HCT116 (cell line): ENCODE results near the gene TEF.

ENCODE experiments used
- EGR1 ChIP-seq: IDR thresholded peaks from 2 replicates; pipeline ENCODE4 v1.6.1; 2012; ENCODE audit warnings: low read depth
- ELF1 ChIP-seq: IDR thresholded peaks from 2 replicates; pipeline ENCODE4 v1.6.1; 2012; ENCODE audit warnings: low read depth, borderline replicate concordance
- EZH2phosphoT487 ChIP-seq: fragments of 200-600 bp; IDR thresholded peaks from 2 replicates; pipeline ENCODE4 v1.6.1; 2018; ENCODE audit warnings: antibody characterized with exemption, borderline replicate concordance
- FOSL1 ChIP-seq: IDR thresholded peaks from 2 replicates; pipeline ENCODE4 v1.6.1; 2012; ENCODE audit warnings: low read depth
- JUND ChIP-seq: IDR thresholded peaks from 2 replicates; pipeline ENCODE4 v1.6.1; 2012
- POLR2A ChIP-seq: IDR thresholded peaks from 2 replicates; pipeline ENCODE4 v1.7.0; 2011; ENCODE audit warnings: borderline replicate concordance; ENCODE audit not compliant: insufficient read depth, insufficient read length; ENCODE audit errors: extremely low read depth
- POLR2AphosphoS5 ChIP-seq: IDR thresholded peaks from 2 replicates; pipeline ENCODE4 v1.6.1; 2011; ENCODE audit warnings: mild to moderate bottlenecking, low read depth, low read length, moderate library complexity
- REST ChIP-seq: IDR thresholded peaks from 2 replicates; pipeline ENCODE4 v1.6.1; 2012; ENCODE audit warnings: low read depth
- SP1 ChIP-seq: IDR thresholded peaks from 2 replicates; pipeline ENCODE4 v1.6.1; 2012; ENCODE audit warnings: low read depth
- SRF ChIP-seq: IDR thresholded peaks from 2 replicates; pipeline ENCODE4 v1.6.1; 2012; ENCODE audit warnings: low read depth
- YY1 ChIP-seq: IDR thresholded peaks from 2 replicates; pipeline ENCODE4 v1.6.1; 2011; ENCODE audit warnings: low read length, low read depth, moderate library complexity, mild to moderate bottlenecking; ENCODE audit not compliant: insufficient replicate concordance; ENCODE audit errors: extremely low read depth
- TF ChIP-seq, protein P1 (sequence below), 3 experiments: fragments of 200-600 bp in 1 of 3; sonication (generic) in 1 of 3; IDR thresholded peaks in 2 of 3; conservative IDR thresholded peaks in 1 of 3; 2 replicates each; pipeline ENCODE4 v1.5.1; 2012 to 2017; ENCODE audit warnings: low read depth in 2 of 3, low read length in 2 of 3, antibody characterized with exemption in 1 of 3, borderline replicate concordance in 1 of 3, control low read depth in 1 of 3, mild to moderate bottlenecking in 1 of 3, mixed read lengths in 1 of 3, mixed run types in 1 of 3, moderate library complexity in 1 of 3; ENCODE audit not compliant: insufficient read depth in 1 of 3
- TF ChIP-seq, protein P2 (sequence below): IDR thresholded peaks from 2 replicates; pipeline ENCODE4 v1.6.1; 2012

DNA sequence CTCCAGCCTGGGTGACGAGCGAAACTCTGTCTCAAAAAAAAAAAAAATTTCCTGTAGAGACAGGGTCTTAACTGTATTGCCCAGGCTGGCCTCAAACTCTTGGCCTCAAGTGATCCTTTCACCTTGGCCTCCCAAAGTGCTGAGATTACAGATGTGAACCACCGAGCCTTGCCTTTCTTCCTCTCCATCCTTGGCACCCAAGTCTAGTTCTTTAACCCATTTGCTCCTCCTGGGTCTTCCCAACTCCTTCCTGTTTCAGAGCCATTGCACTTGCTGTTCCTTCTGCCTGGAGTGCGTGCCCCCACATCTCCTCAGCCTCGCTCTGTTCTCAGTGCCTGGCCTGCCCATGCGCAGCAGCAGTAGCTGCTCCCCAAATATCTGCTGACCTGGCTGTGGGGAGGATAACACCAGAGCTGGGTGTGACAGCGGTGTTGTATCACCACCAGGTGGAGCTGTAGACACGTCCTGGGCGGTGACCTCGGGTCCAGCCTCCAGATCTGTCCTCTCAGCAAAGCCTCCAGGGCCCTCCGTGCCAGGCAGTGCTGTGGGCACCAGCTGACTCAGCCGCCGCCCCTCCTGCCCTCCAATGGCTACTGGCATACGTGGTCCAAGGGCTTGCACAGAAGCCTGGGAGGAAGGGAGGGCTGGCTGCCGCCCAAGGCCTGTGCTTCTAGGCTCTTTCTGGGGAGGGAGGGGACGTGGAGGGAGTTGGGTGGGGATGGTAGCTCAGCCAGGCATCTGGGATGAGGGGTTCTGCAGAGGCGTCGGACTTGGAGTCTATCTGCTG, 22.0 kb downstream of the TEF start:
- TF ChIP-seq POLR2A (no peak), SRF (no peak), SP1 (no peak; the same call in 1 of the 2 replicates), ELF1 (no peak), REST (no peak), JUND (no peak), FOSL1 (no peak), EZH2phosphoT487 (no peak), POLR2AphosphoS5 (no peak), YY1 (peak; percentile 9), EGR1 (no peak)
- TF ChIP-seq, protein P1, sequence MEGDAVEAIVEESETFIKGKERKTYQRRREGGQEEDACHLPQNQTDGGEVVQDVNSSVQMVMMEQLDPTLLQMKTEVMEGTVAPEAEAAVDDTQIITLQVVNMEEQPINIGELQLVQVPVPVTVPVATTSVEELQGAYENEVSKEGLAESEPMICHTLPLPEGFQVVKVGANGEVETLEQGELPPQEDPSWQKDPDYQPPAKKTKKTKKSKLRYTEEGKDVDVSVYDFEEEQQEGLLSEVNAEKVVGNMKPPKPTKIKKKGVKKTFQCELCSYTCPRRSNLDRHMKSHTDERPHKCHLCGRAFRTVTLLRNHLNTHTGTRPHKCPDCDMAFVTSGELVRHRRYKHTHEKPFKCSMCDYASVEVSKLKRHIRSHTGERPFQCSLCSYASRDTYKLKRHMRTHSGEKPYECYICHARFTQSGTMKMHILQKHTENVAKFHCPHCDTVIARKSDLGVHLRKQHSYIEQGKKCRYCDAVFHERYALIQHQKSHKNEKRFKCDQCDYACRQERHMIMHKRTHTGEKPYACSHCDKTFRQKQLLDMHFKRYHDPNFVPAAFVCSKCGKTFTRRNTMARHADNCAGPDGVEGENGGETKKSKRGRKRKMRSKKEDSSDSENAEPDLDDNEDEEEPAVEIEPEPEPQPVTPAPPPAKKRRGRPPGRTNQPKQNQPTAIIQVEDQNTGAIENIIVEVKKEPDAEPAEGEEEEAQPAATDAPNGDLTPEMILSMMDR (IDR thresholded peaks at IDR 0.05 in 2 of 3, conservative IDR thresholded peaks at IDR 0.05 in 1 of 3; ENCODE audit: borderline replicate concordance in 1 of 3, insufficient read depth in 1 of 3, low read depth in 2 of 3, low read length in 2 of 3): peak; percentile 91 to 96 (median 94)
- TF ChIP-seq, protein P2, sequence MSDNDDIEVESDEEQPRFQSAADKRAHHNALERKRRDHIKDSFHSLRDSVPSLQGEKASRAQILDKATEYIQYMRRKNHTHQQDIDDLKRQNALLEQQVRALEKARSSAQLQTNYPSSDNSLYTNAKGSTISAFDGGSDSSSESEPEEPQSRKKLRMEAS: no peak
